Thymus (tissue), 11 donors: ENCODE measurements around the gene LRRC2. TPM values are rescaled to one million over a fixed set of nuclear protein-coding genes. Genes with fewer than 3 reads are reported as not detected.

Experiments
- DNase-seq, 9 donors: peaks; one replicate each; pipeline ENCODE4 v3.0.0-alpha.2; 2013; ENCODE audit warnings: low spot score in 9 of 9, low read depth in 6 of 9, missing footprints in 1 of 9
- H3K27ac ChIP-seq, 2 donors: one replicate each; pipeline ENCODE4 v1.5.1; 2013; ENCODE audit warnings: control low read depth in 1 of 2, low read depth in 1 of 2, low read length in 1 of 2, mild to moderate bottlenecking in 1 of 2, moderate library complexity in 1 of 2
- H3K27me3 ChIP-seq, 2 donors: one replicate each; pipeline ENCODE4 v1.5.1; 2013; ENCODE audit warnings: low read length in 1 of 2; ENCODE audit not compliant: control insufficient read depth in 2 of 2, insufficient read depth in 1 of 2
- H3K36me3 ChIP-seq, 2 donors: one replicate each; pipeline ENCODE4 v1.5.1; 2013; ENCODE audit warnings: low read length in 1 of 2, mild to moderate bottlenecking in 1 of 2, moderate library complexity in 1 of 2; ENCODE audit not compliant: control insufficient read depth in 2 of 2, insufficient read depth in 2 of 2
- H3K4me1 ChIP-seq, 2 donors: one replicate each; pipeline ENCODE4 v1.5.1; 2013; ENCODE audit warnings: low read length in 2 of 2; ENCODE audit not compliant: control insufficient read depth in 2 of 2, insufficient read depth in 2 of 2
- H3K4me3 ChIP-seq, 2 donors: one replicate each; pipeline ENCODE4 v1.5.1; 2013; ENCODE audit warnings: low read length in 2 of 2, control low read depth in 1 of 2, mild to moderate bottlenecking in 1 of 2
- H3K9me3 ChIP-seq, 2 donors: one replicate each; pipeline ENCODE4 v1.5.1; 2013; ENCODE audit warnings: low read length in 1 of 2, mild to moderate bottlenecking in 1 of 2; ENCODE audit not compliant: control insufficient read depth in 2 of 2, insufficient read depth in 1 of 2
- WGBS: extraction: QIAGEN DNeasy Blood & Tissue Kit; methylation state at CpG from one replicate; pipeline ENCODE4 v1.1.7; 2013; 5-methylcytosine and 5-hydroxymethylcytosine counted together
- polyA plus RNA-seq: library from polyadenylated mRNA; stranded (reverse); fragments of 200-250 nt; gene quantifications from one replicate; pipeline ENCODE4 v1.2.3, GENCODE V29; 2013
- total RNA-seq: library from RNA; stranded (reverse); fragments of 120-200 nt; gene quantifications from one replicate; pipeline ENCODE4 v1.2.4, GENCODE V29; 2013
- donor health status: healthy.

Gene LRRC2
- total and polyA plus RNA-seq, 2 donors: 2.4 to 2.5 TPM

DNA sequence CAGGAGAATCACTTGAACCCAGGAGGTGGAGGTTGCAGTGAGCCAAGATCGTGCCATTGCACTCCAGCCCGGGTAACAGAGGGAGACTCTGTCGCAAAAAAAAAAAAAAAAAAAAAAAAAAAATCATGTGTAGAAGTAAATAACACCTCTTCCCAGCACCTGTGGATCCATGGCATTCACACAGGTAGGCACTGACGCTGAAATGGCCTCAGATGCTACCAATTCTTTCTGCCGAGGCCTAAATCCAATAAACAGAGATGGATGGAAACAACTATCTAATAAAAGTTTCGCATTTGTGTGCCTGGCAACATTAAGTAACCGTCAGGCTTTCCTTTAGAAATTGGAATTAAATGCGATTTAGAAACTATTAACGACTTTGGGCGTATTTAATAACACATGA, 10.3 kb upstream of the LRRC2 start:
- 76% methylated on average over 10 of the region's 10 CpGs for WGBS
- Histone ChIP-seq H3K4me3 (no peak overlapping the region), H3K36me3 (no peaks in the 10 kb centered on the region), H3K27me3 (peaks cover 3 to 69% of the 10 kb centered on the region in 2 donors), H3K4me1 (peaks cover 0 to 16% of the 10 kb centered on the region in 2 donors), H3K9me3 (no peaks in the 10 kb centered on the region), H3K27ac (peak overlapping the region in 1 of 2 donors; percentile 40)
- no peak for DNase-seq

DNA sequence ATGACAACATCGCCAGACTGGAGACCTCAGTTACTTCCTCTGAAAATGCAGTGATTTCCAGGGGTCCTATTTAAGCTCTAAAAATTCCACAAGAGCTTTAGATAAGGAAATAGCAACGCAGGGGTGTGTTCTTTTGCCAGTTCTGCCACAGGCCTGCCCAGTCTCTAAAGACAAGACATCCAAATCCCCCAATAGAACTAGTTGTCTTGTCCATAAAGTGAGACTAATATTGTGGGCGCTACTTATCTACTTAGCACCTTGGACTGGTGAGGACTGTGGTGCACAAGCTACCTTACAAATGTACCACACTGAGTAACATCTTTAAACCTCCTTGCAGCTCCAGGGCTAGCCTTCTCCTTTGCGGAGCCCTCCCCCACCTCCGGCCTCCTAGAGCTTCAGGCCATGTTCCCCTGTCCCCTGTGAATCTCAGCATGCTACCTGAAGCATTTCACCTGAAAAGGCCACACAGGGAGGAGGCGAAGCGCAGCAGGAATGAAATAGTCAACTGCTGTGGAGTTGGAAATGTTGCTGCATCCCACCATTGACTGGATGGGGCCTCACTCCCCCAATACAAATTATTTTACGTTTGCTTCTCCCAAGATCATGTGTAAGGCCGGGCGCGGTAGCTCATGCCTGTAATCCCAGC, 9.6 kb upstream of the LRRC2 start:
- no peak overlapping the region for H3K4me3 ChIP-seq
- peaks cover 0 to 16% of the 10 kb centered on the region in 2 donors for H3K4me1 ChIP-seq
- no peaks in the 10 kb centered on the region for H3K9me3 ChIP-seq
- peaks cover 3 to 66% of the 10 kb centered on the region in 2 donors for H3K27me3 ChIP-seq
- no peaks in the 10 kb centered on the region for H3K36me3 ChIP-seq
- H3K27ac ChIP-seq: no peak overlapping the region
- 93% methylated on average over 11 of the region's 11 CpGs for WGBS
- no peak for DNase-seq

DNA sequence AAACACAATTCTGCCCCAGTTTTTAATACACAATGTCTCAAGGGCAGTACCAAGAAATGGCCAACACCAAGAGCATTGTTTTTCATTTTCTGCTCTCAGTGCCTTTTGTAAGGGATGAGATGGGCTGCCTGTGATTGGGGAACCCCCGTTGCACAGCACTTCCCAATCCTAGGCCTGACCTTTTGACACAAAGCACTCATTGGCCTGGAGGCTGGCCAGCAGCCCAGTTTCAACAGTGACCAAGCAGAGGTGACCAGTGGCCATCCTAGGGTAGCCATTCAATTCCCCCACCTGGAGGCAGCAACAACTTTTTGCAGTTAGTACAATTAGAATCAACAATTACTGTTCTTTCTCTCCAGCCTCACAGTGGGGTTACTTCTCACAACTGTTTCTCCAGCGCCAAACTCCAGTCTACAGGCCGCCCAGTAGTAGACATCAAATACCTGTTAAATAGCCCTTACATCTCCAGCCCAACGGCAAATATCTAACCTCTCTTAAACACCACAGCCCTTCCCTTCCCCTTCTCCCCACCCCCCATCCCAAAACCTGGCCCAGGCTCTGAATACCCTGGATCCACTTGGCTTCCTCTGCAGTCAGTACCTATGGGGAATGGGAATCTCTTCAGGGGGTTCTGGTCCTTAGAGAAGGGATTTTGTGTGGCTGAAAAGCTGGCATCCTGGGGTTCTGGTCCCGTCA, 8.9 kb upstream of the LRRC2 start:
- H3K27ac ChIP-seq: no peak overlapping the region
- peaks cover 3 to 60% of the 10 kb centered on the region in 2 donors for H3K27me3 ChIP-seq
- no peak for DNase-seq
- H3K36me3 ChIP-seq: no peaks in the 10 kb centered on the region
- H3K9me3 ChIP-seq: no peaks in the 10 kb centered on the region
- 91% methylated on average over 5 of the region's 5 CpGs for WGBS
- H3K4me1 ChIP-seq: peaks cover 0 to 16% of the 10 kb centered on the region in 2 donors
- H3K4me3 ChIP-seq: no peak overlapping the region

DNA sequence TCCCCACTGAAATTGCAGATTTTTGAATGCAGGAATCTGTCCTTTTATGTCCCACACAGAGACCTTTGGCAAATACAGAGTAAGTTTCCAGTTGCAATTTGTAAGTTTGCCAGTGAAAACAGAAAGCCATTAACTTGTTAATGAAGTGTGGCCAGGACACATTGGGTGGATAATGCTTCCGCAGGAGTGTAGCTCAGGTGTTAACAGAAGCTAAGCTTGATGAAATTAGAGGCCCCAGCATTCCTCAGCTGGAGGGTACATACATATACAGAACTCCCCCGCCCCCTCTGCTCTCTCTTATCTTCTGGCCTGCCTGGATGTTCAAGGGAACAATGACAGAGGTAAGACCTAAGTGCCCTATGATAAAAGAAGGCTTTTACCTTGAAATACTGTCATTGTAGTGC, 8.1 kb upstream of the LRRC2 start:
- no peak overlapping the region for H3K4me3 ChIP-seq
- no peaks in the 10 kb centered on the region for H3K36me3 ChIP-seq
- peak overlapping the region in 1 of 2 donors; percentile 53 for H3K27ac ChIP-seq
- H3K27me3 ChIP-seq: peaks cover 3 to 52% of the 10 kb centered on the region in 2 donors
- peaks cover 0 to 12% of the 10 kb centered on the region in 2 donors for H3K4me1 ChIP-seq
- no peaks in the 10 kb centered on the region for H3K9me3 ChIP-seq
- 91% methylated on average over 2 of the region's 2 CpGs for WGBS
- DNase-seq: peak in 1 of 9 donors; percentile 41

DNA sequence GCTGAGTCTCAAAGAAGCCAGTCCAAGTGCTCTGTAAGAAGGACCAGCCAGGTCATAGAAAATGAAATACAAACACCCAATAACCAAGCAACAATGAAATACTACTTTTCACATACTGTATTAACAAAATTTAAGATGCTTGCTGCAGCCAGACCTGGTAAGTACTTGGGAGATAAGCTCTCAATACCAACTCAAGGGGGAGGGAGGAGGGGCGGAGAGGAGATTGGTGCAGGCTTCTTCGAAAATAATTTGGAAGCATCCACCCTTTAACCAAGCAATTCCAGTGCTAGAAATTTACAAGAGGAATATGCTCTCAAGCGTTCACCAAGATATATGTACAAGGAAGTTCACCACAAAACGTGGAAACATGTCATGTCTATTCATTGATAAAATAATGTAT, 7.6 kb upstream of the LRRC2 start:
- no peak overlapping the region for H3K27ac ChIP-seq
- no peaks in the 10 kb centered on the region for H3K36me3 ChIP-seq
- peaks cover 0 to 11% of the 10 kb centered on the region in 2 donors for H3K4me1 ChIP-seq
- H3K4me3 ChIP-seq: no peak overlapping the region
- no peak for DNase-seq
- 72% methylated on average over 4 of the region's 4 CpGs for whole genome bisulfite sequencing
- no peaks in the 10 kb centered on the region for H3K9me3 ChIP-seq
- peaks cover 3 to 48% of the 10 kb centered on the region in 2 donors for H3K27me3 ChIP-seq

DNA sequence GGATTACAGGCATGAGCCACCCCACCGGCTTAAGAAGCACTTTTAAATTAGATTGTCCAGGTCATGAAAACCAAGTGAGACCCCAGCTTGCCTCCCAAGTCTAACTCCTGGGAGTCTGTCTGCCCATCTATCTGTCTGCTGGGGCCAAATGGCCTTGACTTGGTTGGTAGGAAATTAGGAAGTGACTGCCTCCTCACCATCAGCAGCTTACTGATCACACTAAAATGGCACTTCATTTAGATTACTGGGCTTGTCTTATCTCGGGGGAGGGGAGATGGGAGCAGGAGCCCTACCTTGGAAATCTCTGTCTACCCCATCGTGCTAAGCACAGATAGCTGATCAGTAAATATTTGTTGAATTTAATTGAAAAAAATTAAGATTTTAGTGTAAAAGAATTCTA, 5.6 kb upstream of the LRRC2 start:
- no peak for DNase-seq
- Histone ChIP-seq H3K9me3 (no peaks in the 10 kb centered on the region), H3K27me3 (peaks cover under 1 to 30% of the 10 kb centered on the region in 2 donors), H3K4me1 (peaks cover 0 to 12% of the 10 kb centered on the region in 2 donors), H3K27ac (no peak overlapping the region), H3K36me3 (no peaks in the 10 kb centered on the region), H3K4me3 (no peak overlapping the region)
- 82% methylated on average over 3 of the region's 3 CpGs for WGBS

DNA sequence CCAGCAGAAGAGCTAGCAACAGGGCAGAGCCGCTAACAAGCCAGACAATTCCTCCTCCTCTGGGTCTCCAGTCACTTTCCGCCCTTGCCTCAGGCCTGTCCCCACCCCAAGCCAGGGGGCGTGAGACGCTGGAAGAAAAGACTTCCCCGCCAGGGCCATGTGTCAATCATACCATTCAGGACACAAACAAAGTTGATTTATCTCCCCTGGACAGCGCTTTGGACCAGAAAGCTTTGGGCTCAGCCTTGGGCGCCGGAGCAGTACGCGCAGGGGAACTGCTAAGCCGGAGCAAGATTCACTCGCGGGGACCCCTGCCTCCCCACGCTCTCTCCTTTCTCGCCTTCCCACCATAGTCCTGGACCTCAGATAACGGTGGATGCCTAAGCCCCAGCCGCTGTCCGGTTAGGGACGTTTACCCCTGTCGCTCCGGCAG, 479 bp downstream of the LRRC2 start:
- peak in 1 of 9 donors; percentile 48 for DNase-seq
- Histone ChIP-seq H3K4me3 (peak overlapping the region; percentile 52 to 59), H3K27me3 (peaks cover 3 to 27% of the 10 kb centered on the region in 2 donors), H3K9me3 (peaks cover 0 to 5% of the 10 kb centered on the region in 2 donors), H3K27ac (peak overlapping the region in 1 of 2 donors; percentile 25), H3K36me3 (no peaks in the 10 kb centered on the region), H3K4me1 (peaks cover 3 to 20% of the 10 kb centered on the region in 2 donors)
- 13% methylated on average over 21 of the region's 21 CpGs for WGBS

DNA sequence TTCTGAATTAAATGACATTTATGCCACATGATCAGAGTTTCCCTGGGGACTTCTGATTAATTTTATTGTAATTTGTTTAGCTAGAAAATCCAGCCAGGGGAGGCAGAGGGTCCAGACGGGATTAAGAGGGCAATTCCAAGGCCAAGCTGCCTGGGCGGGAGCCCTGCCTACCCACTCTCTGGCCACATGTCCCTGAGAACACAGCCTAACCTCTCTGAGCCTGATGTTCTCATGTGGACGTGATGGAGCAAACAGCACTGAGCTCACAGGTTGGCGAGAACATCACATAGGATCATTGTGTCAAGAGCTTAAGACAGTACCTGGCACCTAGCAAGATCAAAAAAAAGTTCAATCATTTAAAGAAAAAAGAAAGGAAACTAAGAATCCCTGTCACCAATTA, 1.0 kb downstream of the LRRC2 start:
- H3K9me3 ChIP-seq: peaks cover 0 to 5% of the 10 kb centered on the region in 2 donors
- no peaks in the 10 kb centered on the region for H3K36me3 ChIP-seq
- DNase-seq: no peak
- H3K4me3 ChIP-seq: peak overlapping the region; percentile 52 to 59
- H3K27ac ChIP-seq: no peak overlapping the region
- H3K4me1 ChIP-seq: peaks cover 3 to 20% of the 10 kb centered on the region in 2 donors
- H3K27me3 ChIP-seq: peaks cover 3 to 27% of the 10 kb centered on the region in 2 donors
- WGBS: 94% methylated on average over 4 of the region's 4 CpGs
